ENCODE data around the gene TBC1D4.

DNA sequence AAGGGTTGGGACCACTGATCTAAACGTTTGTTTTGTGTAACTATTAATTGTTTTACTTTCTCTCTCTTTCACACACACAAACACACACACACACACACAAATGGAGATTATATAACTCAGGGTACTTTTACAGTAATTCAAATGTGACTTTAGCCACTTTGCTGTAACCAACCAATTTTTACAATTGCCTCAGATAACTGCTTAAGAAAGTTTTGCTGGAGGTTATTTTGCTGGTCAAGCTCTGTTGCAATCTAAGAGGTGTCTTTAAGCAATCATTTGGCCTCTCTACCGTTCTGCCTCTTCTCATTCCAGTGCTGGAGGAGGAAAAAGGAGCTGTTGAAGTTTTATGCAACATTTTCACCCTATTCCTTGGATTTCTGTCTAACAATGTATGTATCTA lies 63.0 kb downstream of the TBC1D4 start:
- no peak for TF ChIP-seq USF2 (IDR thresholded peaks at IDR 0.05; ENCODE audit: borderline replicate concordance, low read depth, low read length)
- no peak for TF ChIP-seq RFX5 (IDR thresholded peaks at IDR 0.05; ENCODE audit: low read length)
- no peak for TF ChIP-seq POLR2AphosphoS5 (IDR thresholded peaks at IDR 0.05; ENCODE audit: low read depth, low read length)

All from SK-N-SH (cell line).